Kidney (tissue), 14 donors: ENCODE measurements around the gene KCNC1. TPM values are rescaled to one million over a fixed set of nuclear protein-coding genes. Genes with fewer than 3 reads are reported as not detected.

ENCODE experiments used
- DNase-seq, 5 donors: peaks; one replicate each; pipeline ENCODE4 v3.0.0-alpha.2; 2013 to 2020
- FAIRE-seq: peaks from 2 replicates; lab custom pipeline; 2012; peaks lifted over from hg19 to GRCh38; lab: Jason Lieb, UNC
- H3K27ac ChIP-seq, 2 donors: one replicate each; pipeline ENCODE4 v1.7.0; 2013; ENCODE audit warnings: low read depth in 2 of 2, low read length in 2 of 2, inconsistent platforms in 1 of 2
- H3K27me3 ChIP-seq: one replicate; pipeline ENCODE4 v1.7.1; 2013; ENCODE audit warnings: low read length, inconsistent platforms; ENCODE audit not compliant: control insufficient read depth, insufficient read depth
- H3K36me3 ChIP-seq, 3 donors: one replicate each; pipeline versions ENCODE4 v1.7.0 to v1.7.1; 2013; ENCODE audit warnings: low read length in 3 of 3, control low read depth in 1 of 3, inconsistent platforms in 1 of 3; ENCODE audit not compliant: insufficient read depth in 3 of 3, control insufficient read depth in 2 of 3
- H3K4me1 ChIP-seq, 3 donors: one replicate each; pipeline versions ENCODE4 v1.7.0 to v1.7.1; 2013; ENCODE audit warnings: low read length in 3 of 3, inconsistent platforms in 1 of 3, low read depth in 1 of 3; ENCODE audit not compliant: control insufficient read depth in 2 of 3, insufficient read depth in 2 of 3
- H3K4me3 ChIP-seq, 3 donors: one replicate each; pipeline versions ENCODE4 v1.7.0 to v1.8.1; 2013; ENCODE audit warnings: low read length in 3 of 3, control low read depth in 1 of 3, inconsistent platforms in 1 of 3
- H3K9ac ChIP-seq, 3 donors: one replicate each; pipeline versions ENCODE4 v1.7.0 to v1.7.1; 2013; ENCODE audit warnings: low read length in 3 of 3, control low read depth in 1 of 3, inconsistent platforms in 1 of 3
- H3K9me3 ChIP-seq, 3 donors: one replicate each; pipeline versions ENCODE4 v1.7.0 to v1.7.1; 2013; ENCODE audit warnings: low read length in 3 of 3, control low read depth in 1 of 3, inconsistent platforms in 1 of 3; ENCODE audit not compliant: control insufficient read depth in 2 of 3, insufficient read depth in 1 of 3
- CTCF ChIP-seq: IDR thresholded peaks from 3 replicates; pipeline ENCODE4 v1.5.1; 2012; ENCODE audit warnings: mild to moderate bottlenecking, moderate library complexity, borderline replicate concordance; ENCODE audit not compliant: insufficient read depth; ENCODE audit errors: extremely low read depth
- intact Hi-C: fragments of 100-400 bp; cut with DNase I; formaldehyde crosslinking; loops from one replicate; pipeline ENCODE4 v1.11.1; 2022
- polyA plus RNA-seq: library from polyadenylated mRNA; stranded (reverse); fragments of 350-450 nt; fragmentation: Illumina TruSeq; extraction: RNeasy Lipid Tissue Mini Kit (QIAGEN cat#74804); gene quantifications from one replicate; pipeline ENCODE4 v1.2.3, GENCODE V29; 2014; ENCODE audit warnings: low read depth, low replicate concordance; ENCODE audit not compliant: insufficient read depth
- total RNA-seq: library from RNA; stranded (reverse); fragmentation: NEBNext Ultra II Directional; extraction: Animal tissue kit (Norgen Biotek cat#: 25700); gene quantifications from one replicate; pipeline ENCODE4 v1.2.1, GENCODE V29; 2021
- donor health status: control.
- donor health status: control.
- donor health status: control.
- donor health status: control.
- donor health status: control.
- donor health status: DM: yes; HTN: yes; CAD: no.
- donor health status: Normal renal cell carcinoma (clear cell type).

The KCNC1 gene
- total and polyA plus RNA-seq, 2 donors from 2014 or later = 0.03 TPM; not detected in 1

- TF ChIP-seq CTCF = no peak
- FAIRE-seq = no peak
- intact Hi-C loops = no loop called here
Measured at GRCh38 chr11:17691550-17691949, 43.0 kb upstream of the KCNC1 start.

GRCh38 chr11:17691976-17692375 lies 42.6 kb upstream of the KCNC1 start:
- no peak for TF ChIP-seq CTCF
- no peak overlapping the region for H3K27ac ChIP-seq
- H3K9ac ChIP-seq = no peak overlapping the region
- no peaks in the 10 kb centered on the region for H3K36me3 ChIP-seq
- DNase-seq (no peak), FAIRE-seq (no peak)
- H3K27me3 ChIP-seq = peaks cover 13% of the 10 kb centered on the region
- intact Hi-C loops = no loop called here
- no peaks in the 10 kb centered on the region for H3K4me1 ChIP-seq
- no peak overlapping the region for H3K4me3 ChIP-seq
- no peaks in the 10 kb centered on the region for H3K9me3 ChIP-seq

More at GRCh38 chr11:17691550-17691949, 43.0 kb upstream of the KCNC1 start:
- Histone ChIP-seq H3K9me3 (no peaks in the 10 kb centered on the region), H3K4me3 (no peak overlapping the region), H3K4me1 (no peaks in the 10 kb centered on the region), H3K9ac (no peak overlapping the region), H3K27ac (no peak overlapping the region), H3K36me3 (no peaks in the 10 kb centered on the region), H3K27me3 (peaks cover 13% of the 10 kb centered on the region)
- DNase-seq = no peak

- peaks cover 17% of the 10 kb centered on the region for H3K27me3 ChIP-seq
- no peaks in the 10 kb centered on the region for H3K9me3 ChIP-seq
- FAIRE-seq = no peak
- H3K36me3 ChIP-seq = no peaks in the 10 kb centered on the region
- no peak overlapping the region for H3K9ac ChIP-seq
- DNase-seq = no peak
- no peaks in the 10 kb centered on the region for H3K4me1 ChIP-seq
- H3K4me3 ChIP-seq = no peak overlapping the region
- intact Hi-C loops = no loop called here
- no peak overlapping the region for H3K27ac ChIP-seq
- TF ChIP-seq CTCF = no peak
Measured at GRCh38 chr11:17692931-17693330, 41.6 kb upstream of the KCNC1 start.

GRCh38 chr11:17693531-17693930 lies 41.0 kb upstream of the KCNC1 start:
- DNase-seq = no peak
- TF ChIP-seq CTCF = no peak
- Histone ChIP-seq H3K4me3 (no peak overlapping the region), H3K27me3 (peaks cover 17% of the 10 kb centered on the region), H3K9me3 (no peaks in the 10 kb centered on the region), H3K36me3 (no peaks in the 10 kb centered on the region), H3K27ac (no peak overlapping the region), H3K9ac (no peak overlapping the region), H3K4me1 (no peaks in the 10 kb centered on the region)
- intact Hi-C loops = no loop called here
- FAIRE-seq = no peak
